Osteoblast (primary cell): Measurements from ENCODE around the gene DLGAP1. TPM values are rescaled to one million over a fixed set of nuclear protein-coding genes. Genes with fewer than 3 reads are reported as not detected.
"Not testable (repeated sequence)": the region's sequence is repeated elsewhere in the genome, so short reads cannot be mapped to it uniquely, and the experiment has no call there.

ENCODE experiments used
- DNase-seq: peaks from one replicate; pipeline ENCODE4 v3.0.0; 2011; ENCODE audit warnings: low spot score, mixed read lengths; ENCODE audit not compliant: insufficient read length; ENCODE audit errors: missing footprints
- H2AFZ ChIP-seq: 2 replicates; pipeline ENCODE4 v1.6.0; 2011; ENCODE audit warnings: mild to moderate bottlenecking, low read length
- H3K27ac ChIP-seq: 2 replicates; pipeline ENCODE4 v1.5.1; 2011; ENCODE audit warnings: mild to moderate bottlenecking, low read depth, low read length, moderate library complexity
- H3K27me3 ChIP-seq: 2 replicates; pipeline ENCODE4 v1.6.0; 2012; ENCODE audit warnings: mild to moderate bottlenecking, control low read depth, inconsistent platforms, low read length, moderate library complexity; ENCODE audit not compliant: insufficient read depth
- H3K36me3 ChIP-seq: 2 replicates; pipeline ENCODE4 v1.5.1; 2011; ENCODE audit warnings: mild to moderate bottlenecking, low read length, control low read depth, moderate library complexity; ENCODE audit not compliant: insufficient read depth
- H3K4me1 ChIP-seq: 2 replicates; pipeline ENCODE4 v1.5.1; 2011; ENCODE audit warnings: mild to moderate bottlenecking, low read length, control low read depth, moderate library complexity; ENCODE audit not compliant: insufficient read depth
- H3K4me2 ChIP-seq: 2 replicates; pipeline ENCODE4 v1.6.0; 2011; ENCODE audit warnings: mild to moderate bottlenecking, low read length; ENCODE audit not compliant: insufficient read depth
- H3K4me3 ChIP-seq: fragments of 200-600 bp; sonication (generic); 3 replicates; pipeline ENCODE4 v1.5.1; 2012; ENCODE audit warnings: mild to moderate bottlenecking, low read length, inconsistent platforms; ENCODE audit not compliant: insufficient read depth
- H3K79me2 ChIP-seq: 2 replicates; pipeline ENCODE4 v1.6.0; 2012; ENCODE audit warnings: mild to moderate bottlenecking, low read length, control low read depth, inconsistent platforms; ENCODE audit not compliant: insufficient read depth
- H3K9me3 ChIP-seq: 2 replicates; pipeline ENCODE4 v1.5.1; 2011; ENCODE audit warnings: low read depth, low read length, control low read depth
- H4K20me1 ChIP-seq: 2 replicates; pipeline ENCODE4 v1.6.0; 2012; ENCODE audit warnings: mild to moderate bottlenecking, low read length, control low read depth; ENCODE audit not compliant: insufficient read depth
- CTCF ChIP-seq: IDR thresholded peaks from 2 replicates; pipeline ENCODE4 v1.5.1; 2011; ENCODE audit warnings: mild to moderate bottlenecking, low read depth, low read length, moderate library complexity; ENCODE audit errors: extremely low read depth
- total RNA-seq: library from RNA; depleted of rRNA; stranded (reverse); fragments of >200 nt; gene quantifications from 2 replicates; pipeline ENCODE4 v1.2.3, GENCODE V29; 2012

Gene DLGAP1
- total RNA-seq, 1 donor = not detected

- no peak for TF ChIP-seq CTCF
- Histone ChIP-seq H3K4me1 (no peaks in the 10 kb centered on the region), H3K4me2 (no peak overlapping the region), H3K79me2 (no peaks in the 10 kb centered on the region), H2AFZ (no peak overlapping the region), H3K27ac (no peak overlapping the region), H3K4me3 (no peak overlapping the region), H4K20me1 (no peaks in the 10 kb centered on the region), H3K36me3 (no peaks in the 10 kb centered on the region), H3K9me3 (peaks cover 5% of the 10 kb centered on the region), H3K27me3 (no peaks in the 10 kb centered on the region)
- DNase-seq = no peak
These were observed 161.8 kb downstream of the DLGAP1 start for GRCh38 chr18:4293337-4293736.

- Histone ChIP-seq H3K27ac (no peak overlapping the region), H4K20me1 (no peaks in the 10 kb centered on the region), H3K79me2 (no peaks in the 10 kb centered on the region), H2AFZ (no peak overlapping the region), H3K4me3 (no peak overlapping the region), H3K36me3 (no peaks in the 10 kb centered on the region), H3K9me3 (peaks cover under 1% of the 10 kb centered on the region), H3K27me3 (no peaks in the 10 kb centered on the region), H3K4me1 (no peaks in the 10 kb centered on the region), H3K4me2 (no peak overlapping the region)
- TF ChIP-seq CTCF = no peak
- DNase-seq = no peak
These were observed 162.4 kb downstream of the DLGAP1 start for GRCh38 chr18:4292696-4293095.

- not testable (repeated sequence) for H3K4me2 ChIP-seq, H3K4me1 ChIP-seq, H3K27ac ChIP-seq, H3K36me3 ChIP-seq, H2AFZ ChIP-seq, H3K9me3 ChIP-seq, H3K4me3 ChIP-seq, DNase-seq, H4K20me1 ChIP-seq, H3K79me2 ChIP-seq, H3K27me3 ChIP-seq
These were observed 167.8 kb downstream of the DLGAP1 start for GRCh38 chr18:4287340-4287739.

- no peaks in the 10 kb centered on the region for H3K27me3 ChIP-seq
- no peaks in the 10 kb centered on the region for H3K79me2 ChIP-seq
- H3K9me3 ChIP-seq = no peaks in the 10 kb centered on the region
- DNase-seq = no peak
- TF ChIP-seq CTCF = no peak
- no peaks in the 10 kb centered on the region for H4K20me1 ChIP-seq
- H2AFZ ChIP-seq = no peak overlapping the region
- no peak overlapping the region for H3K4me3 ChIP-seq
- H3K36me3 ChIP-seq = no peaks in the 10 kb centered on the region
- no peak overlapping the region for H3K4me2 ChIP-seq
- no peaks in the 10 kb centered on the region for H3K4me1 ChIP-seq
- H3K27ac ChIP-seq = no peak overlapping the region
These were observed 168.9 kb downstream of the DLGAP1 start for GRCh38 chr18:4286256-4286655.
